GM19468 (cell line): ENCODE measurements around the gene FAAH.
A peak's percentile ranks its signal among the peaks of the same experiment; 100 is the strongest.
"Not testable (repeated sequence)": the region's sequence is repeated elsewhere in the genome, so short reads cannot be mapped to it uniquely, and the experiment has no call there.

Experiments
- ATAC-seq: cut with Tn5 transposase; IDR thresholded peaks from one replicate; pipeline ENCODE4 v1.9.1; 2021; ENCODE audit warnings: mild to moderate bottlenecking, moderate library complexity, moderate number of reproducible peaks; ENCODE audit not compliant: unreplicated experiment; ENCODE audit errors: extremely low read depth

The FAAH gene

GRCh38 chr1:46394108-46394871, at the start of gene FAAH:
Gene FAAH, plus strand, starts transcription at chr1:46394317. Its CDS starts 32 bp downstream, at chr1:46394349.
- ATAC-seq, result no peak

- no peak for ATAC-seq
Observed at GRCh38 chr1:46344481-46344880, 49.6 kb upstream of the FAAH start.

GRCh38 chr1:46345281-46345680, 48.8 kb upstream of the FAAH start:
- no peak for ATAC-seq

- ATAC-seq, result no peak
Observed at GRCh38 chr1:46352363-46352762, 41.8 kb upstream of the FAAH start.

GRCh38 chr1:46355920-46356319, 38.2 kb upstream of the FAAH start:
- ATAC-seq, result not testable (repeated sequence)

- no peak for ATAC-seq
Observed at GRCh38 chr1:46362158-46362557, 32.0 kb upstream of the FAAH start.

- ATAC-seq, result no peak
Observed at GRCh38 chr1:46363121-46363520, 31.0 kb upstream of the FAAH start.

GRCh38 chr1:46364612-46365011, 29.5 kb upstream of the FAAH start:
- ATAC-seq, result no peak

- not testable (repeated sequence) for ATAC-seq
Observed at GRCh38 chr1:46365796-46366195, 28.3 kb upstream of the FAAH start.

- no peak for ATAC-seq
Observed at GRCh38 chr1:46367072-46367471, 27.0 kb upstream of the FAAH start.

- ATAC-seq, result not testable (repeated sequence)
Observed at GRCh38 chr1:46367701-46368100, 26.4 kb upstream of the FAAH start.

GRCh38 chr1:46368791-46369190, 25.3 kb upstream of the FAAH start:
- ATAC-seq, result no peak

GRCh38 chr1:46369542-46370213, 24.4 kb upstream of the FAAH start:
- ATAC-seq, result no peak

- ATAC-seq, result peak; percentile 26
Observed at GRCh38 chr1:46370214-46370633, 23.9 kb upstream of the FAAH start.

GRCh38 chr1:46372431-46372830, 21.7 kb upstream of the FAAH start:
- no peak for ATAC-seq

- ATAC-seq, result no peak
Observed at GRCh38 chr1:46379996-46380395, 14.1 kb upstream of the FAAH start.

- ATAC-seq, result no peak
Observed at GRCh38 chr1:46380508-46380907, 13.6 kb upstream of the FAAH start.

GRCh38 chr1:46393510-46393909, 607 bp upstream of the FAAH start:
- no peak for ATAC-seq

GRCh38 chr1:46394872-46395465, 852 bp downstream of the FAAH start:
- ATAC-seq, result no peak

GRCh38 chr1:46396441-46397398, 2.6 kb downstream of the FAAH start:
- no peak for ATAC-seq
